ENCODE data around the gene RNF14.

RNF14 gene

GRCh38 chr5:141944076-141944475 is 24.8 kb upstream of the RNF14 start:
- Histone ChIP-seq H3K4me2 (ENCODE audit: low read length) (no peak overlapping the region), H4K20me1 (ENCODE audit: insufficient read depth, low read length) (no peaks in the 10 kb centered on the region), H3F3A (ENCODE audit: insufficient read depth, low read length) (no peaks in the 10 kb centered on the region), H3K9ac (ENCODE audit: low read length) (no peak overlapping the region), H3K9me3 (ENCODE audit: low read length) (no peaks in the 10 kb centered on the region), H2AFZ (ENCODE audit: low read length) (no peak overlapping the region), H3K4me1 (ENCODE audit: insufficient read depth, low read length, severe bottlenecking) (no peaks in the 10 kb centered on the region), H3K4me3 (ENCODE audit: low read depth, low read length, poor library complexity, severe bottlenecking) (no peak overlapping the region), H3K9me2 (ENCODE audit: low read depth, low read length) (no peaks in the 10 kb centered on the region), H3K79me2 (ENCODE audit: insufficient read depth, low read length) (no peaks in the 10 kb centered on the region), H3K27ac (ENCODE audit: low read depth, low read length, poor library complexity, severe bottlenecking) (no peak overlapping the region), H3K27me3 (ENCODE audit: insufficient read depth, low read length) (no peaks in the 10 kb centered on the region), H3K36me3 (ENCODE audit: insufficient read depth, low read length) (0 out of 2 replicates have a peak, but pooled peaks cover 7% of the 10 kb centered on the region)
- no peak for TF ChIP-seq EZH2 (IDR thresholded peaks at IDR 0.05; ENCODE audit: borderline replicate concordance, low read length)
- TF ChIP-seq CTCF (IDR thresholded peaks at IDR 0.05; ENCODE audit: low read length) = no peak

GRCh38 chr5:141945511-141946051 is 23.3 kb upstream of the RNF14 start:
- no peaks in the 10 kb centered on the region for H3F3A ChIP-seq (ENCODE audit: insufficient read depth, low read length)
- no peaks in the 10 kb centered on the region for H3K4me1 ChIP-seq (ENCODE audit: insufficient read depth, low read length, severe bottlenecking)
- no peak overlapping the region for H3K4me3 ChIP-seq (ENCODE audit: low read depth, low read length, poor library complexity, severe bottlenecking)
- TF ChIP-seq EZH2 (IDR thresholded peaks at IDR 0.05; ENCODE audit: borderline replicate concordance, low read length) = no peak
- TF ChIP-seq CTCF (IDR thresholded peaks at IDR 0.05; ENCODE audit: low read length) = no peak
- H3K36me3 ChIP-seq (ENCODE audit: insufficient read depth, low read length) = no peaks in the 10 kb centered on the region
- H3K4me2 ChIP-seq (ENCODE audit: low read length) = no peak overlapping the region
- no peaks in the 10 kb centered on the region for H3K9me2 ChIP-seq (ENCODE audit: low read depth, low read length)
- no peaks in the 10 kb centered on the region for H3K27me3 ChIP-seq (ENCODE audit: insufficient read depth, low read length)
- H3K9ac ChIP-seq (ENCODE audit: low read length) = no peak overlapping the region
- H3K79me2 ChIP-seq (ENCODE audit: insufficient read depth, low read length) = no peaks in the 10 kb centered on the region
- H3K9me3 ChIP-seq (ENCODE audit: low read length) = no peaks in the 10 kb centered on the region
- H4K20me1 ChIP-seq (ENCODE audit: insufficient read depth, low read length) = no peaks in the 10 kb centered on the region
- H3K27ac ChIP-seq (ENCODE audit: low read depth, low read length, poor library complexity, severe bottlenecking) = no peak overlapping the region
- H2AFZ ChIP-seq (ENCODE audit: low read length) = no peak overlapping the region

GRCh38 chr5:141947316-141947715 is 21.6 kb upstream of the RNF14 start:
- no peaks in the 10 kb centered on the region for H3K79me2 ChIP-seq (ENCODE audit: insufficient read depth, low read length)
- H3K27ac ChIP-seq (ENCODE audit: low read depth, low read length, poor library complexity, severe bottlenecking) = no peak overlapping the region
- no peak overlapping the region for H3K4me2 ChIP-seq (ENCODE audit: low read length)
- no peak overlapping the region for H3K4me3 ChIP-seq (ENCODE audit: low read depth, low read length, poor library complexity, severe bottlenecking)
- no peaks in the 10 kb centered on the region for H3K27me3 ChIP-seq (ENCODE audit: insufficient read depth, low read length)
- no peaks in the 10 kb centered on the region for H3K9me2 ChIP-seq (ENCODE audit: low read depth, low read length)
- H3K36me3 ChIP-seq (ENCODE audit: insufficient read depth, low read length) = no peaks in the 10 kb centered on the region
- H3K9ac ChIP-seq (ENCODE audit: low read length) = no peak overlapping the region
- H3F3A ChIP-seq (ENCODE audit: insufficient read depth, low read length) = no peaks in the 10 kb centered on the region
- no peaks in the 10 kb centered on the region for H3K4me1 ChIP-seq (ENCODE audit: insufficient read depth, low read length, severe bottlenecking)
- no peaks in the 10 kb centered on the region for H4K20me1 ChIP-seq (ENCODE audit: insufficient read depth, low read length)
- no peaks in the 10 kb centered on the region for H3K9me3 ChIP-seq (ENCODE audit: low read length)
- TF ChIP-seq CTCF (IDR thresholded peaks at IDR 0.05; ENCODE audit: low read length) (no peak), EZH2 (IDR thresholded peaks at IDR 0.05; ENCODE audit: borderline replicate concordance, low read length) (no peak)
- no peak overlapping the region for H2AFZ ChIP-seq (ENCODE audit: low read length)

Measured in OCI-LY1 (cell line).